RWPE1 (cell line): ENCODE data around the gene BMP7.
"Not testable (repeated sequence)": the region's sequence is repeated elsewhere in the genome, so short reads cannot be mapped to it uniquely, and the experiment has no call there.

Experiments used
- CTCF ChIA-PET: fragments of 350-600 bp; sonication (Branson Sonifier 250); formaldehyde crosslinking; extraction: SDS; loops from one replicate; lab custom pipeline; 2021; lab: Yijun Ruan, JAX
- POLR2A ChIA-PET: fragments of 400-600 bp; formaldehyde crosslinking; extraction: SDS; loops from one replicate; lab custom pipeline; 2020; ENCODE audit warnings: antibody characterized with exemption; ENCODE audit not compliant: low non-redundant PET; lab: Yijun Ruan, JAX
- DNase-seq: peaks from one replicate; pipeline ENCODE4 v3.0.0; 2012; ENCODE audit warnings: low spot score
- H3K27ac ChIP-seq: fragments of 450-650 bp; 2 replicates; pipeline ENCODE4 v1.5.1; 2017
- CTCF ChIP-seq: fragments of 450-650 bp; conservative IDR thresholded peaks from 2 replicates; pipeline ENCODE4 v1.5.1; 2017; ENCODE audit warnings: low read depth, mild to moderate bottlenecking

The BMP7 gene

GRCh38 chr20:57159945-57160610 is 106.4 kb downstream of the BMP7 start:
- no peak for DNase-seq
- CTCF ChIA-PET: interaction anchor here (0.6 to 0.7 kb wide), 2 partner anchors 150 to 173 kb away, joined by 3 to 5 read pairs; no protein-coding TSS in a partner anchor
- TF ChIP-seq CTCF: no peak
- no peak overlapping the region for H3K27ac ChIP-seq
- POLR2A ChIA-PET: no interaction called here

- ChIA-PET POLR2A (no interaction called here), CTCF (interaction anchor here (0.6 to 0.7 kb wide), 3 partner anchors 54 to 187 kb away, joined by 3 to 5 read pairs (median 4); no protein-coding TSS in a partner anchor)
- TF ChIP-seq CTCF: no peak
- DNase-seq: no peak
- H3K27ac ChIP-seq: no peak overlapping the region
These were observed 107.1 kb downstream of the BMP7 start for GRCh38 chr20:57159193-57159851.

GRCh38 chr20:57158474-57158873 is 108.0 kb downstream of the BMP7 start:
- no peak for TF ChIP-seq CTCF
- DNase-seq: no peak
- no peak overlapping the region for H3K27ac ChIP-seq
- CTCF ChIA-PET: interaction anchor here (0.6 to 0.7 kb wide), 2 partner anchors 53 to 188 kb away, joined by 3 to 4 read pairs; no protein-coding TSS in a partner anchor
- POLR2A ChIA-PET: no interaction called here

- not testable (repeated sequence) for H3K27ac ChIP-seq, DNase-seq
- CTCF ChIA-PET: interaction anchor here (0.5 to 0.9 kb wide), 3 partner anchors 19 to 593 kb away, joined by 3 read pairs; no protein-coding TSS in a partner anchor
- POLR2A ChIA-PET: interaction anchor here (0.6 kb wide), 1 partner anchor 1559 kb away, joined by 3 read pairs; no protein-coding TSS in a partner anchor
These were observed 108.7 kb downstream of the BMP7 start for GRCh38 chr20:57157787-57158186.

GRCh38 chr20:57157106-57157691 is 109.2 kb downstream of the BMP7 start:
- H3K27ac ChIP-seq: no peak overlapping the region
- ChIA-PET CTCF (interaction anchor here (0.5 to 0.9 kb wide), 4 partner anchors 19 to 592 kb away, joined by 3 to 4 read pairs (median 3); no protein-coding TSS in a partner anchor), POLR2A (interaction anchor here (0.6 kb wide), 1 partner anchor 1559 kb away, joined by 3 read pairs; no protein-coding TSS in a partner anchor)
- no peak for DNase-seq
- TF ChIP-seq CTCF: no peak

GRCh38 chr20:57156011-57156729 is 110.3 kb downstream of the BMP7 start:
- no peak for TF ChIP-seq CTCF
- ChIA-PET POLR2A (no interaction called here), CTCF (interaction anchor here (0.6 to 0.9 kb wide), 3 partner anchors 12 to 73 kb away, joined by 3 to 6 read pairs (median 6); no protein-coding TSS in a partner anchor)
- no peak for DNase-seq
- H3K27ac ChIP-seq: no peak overlapping the region
